Activated CD4-positive, alpha-beta T cell treated with anti-CD3 and anti-CD28 coated beads, Interleukin-2, amount 10 ng/mL, durations not matched to agents 7 days and 5 days (primary cell): ENCODE measurements around the gene NDUFB10. TPM values are rescaled to one million over a fixed set of nuclear protein-coding genes. Genes with fewer than 3 reads are reported as not detected.

Experiments used
- CTCF ChIA-PET: fragments of 350-600 bp; sonication (Branson Sonifier 250); formaldehyde crosslinking; loops from one replicate; lab custom pipeline; 2021; ENCODE audit warnings: antibody characterized with exemption; lab: Charles Lee
- POLR2A ChIA-PET: fragments of 350-600 bp; sonication (Branson Sonifier 250); formaldehyde crosslinking; loops from one replicate; lab custom pipeline; 2021; ENCODE audit warnings: antibody characterized with exemption; lab: Charles Lee
- DNase-seq: peaks from one replicate; pipeline ENCODE4 v3.0.0-alpha.2; 2020
- H3K27ac Mint-ChIP-seq: one replicate; pipeline ENCODE4 v1.8.0; 2021; ENCODE audit warnings: mild to moderate bottlenecking, moderate library complexity, mixed read lengths
- H3K27me3 Mint-ChIP-seq: one replicate; pipeline ENCODE4 v1.8.0; 2021; ENCODE audit warnings: mixed read lengths
- H3K36me3 Mint-ChIP-seq: one replicate; pipeline ENCODE4 v1.8.0; 2021; ENCODE audit warnings: low read depth, mixed read lengths
- H3K4me1 Mint-ChIP-seq: one replicate; pipeline ENCODE4 v1.8.0; 2021; ENCODE audit warnings: mixed read lengths
- H3K4me3 Mint-ChIP-seq: one replicate; pipeline ENCODE4 v1.8.0; 2021; ENCODE audit warnings: mild to moderate bottlenecking, moderate library complexity, mixed read lengths
- H3K9me3 Mint-ChIP-seq: one replicate; pipeline ENCODE4 v1.8.0; 2021; ENCODE audit warnings: mixed read lengths
- total RNA-seq, 2 experiments: library from RNA; stranded (reverse); gene quantifications; one replicate each; pipeline ENCODE4 v1.2.3, GENCODE V29; 2021

The NDUFB10 gene
- total RNA-seq, 2 experiments from 2014 or later: 103 to 125 TPM

DNA sequence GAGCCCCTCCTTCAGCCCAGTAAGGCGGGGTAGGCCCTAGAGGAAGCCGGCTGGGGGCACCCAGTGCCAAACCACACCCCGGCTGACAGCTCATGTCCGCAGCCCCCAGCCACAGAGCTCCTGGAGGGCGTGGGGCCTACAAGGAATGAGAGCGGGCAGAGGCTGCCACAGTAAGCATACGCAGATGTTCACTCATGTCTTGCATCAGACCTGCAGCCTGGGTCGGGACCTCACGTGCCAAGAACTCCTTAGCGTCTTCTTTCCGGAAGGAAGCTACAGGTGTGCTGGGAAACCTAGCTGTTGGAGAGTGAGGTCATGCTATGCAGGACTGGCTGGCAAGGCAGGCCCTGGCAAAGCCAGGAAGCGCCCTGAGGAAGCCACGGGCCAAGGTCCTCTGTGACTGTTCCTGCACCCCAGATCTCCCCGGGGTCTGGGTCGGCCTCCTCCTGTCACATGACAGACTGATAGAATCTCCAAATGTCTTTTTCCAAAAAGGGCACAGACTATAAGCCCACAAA is 48.7 kb downstream of the NDUFB10 start:
- Mint-ChIP-seq H3K27ac (peak overlapping the region; percentile 91), H3K4me3 (peak overlapping the region; percentile 81), H3K27me3 (no peaks in the 10 kb centered on the region), H3K36me3 (peaks cover 18% of the 10 kb centered on the region), H3K9me3 (no peaks in the 10 kb centered on the region), H3K4me1 (peaks cover 43% of the 10 kb centered on the region)
- ChIA-PET POLR2A (no interaction called here), CTCF (interaction anchor here (1.3 to 2.4 kb wide), 3 partner anchors 13 to 132 kb away, joined by 5 to 9 read pairs (median 5); no protein-coding TSS in a partner anchor)
- peak; percentile 30 for DNase-seq

DNA sequence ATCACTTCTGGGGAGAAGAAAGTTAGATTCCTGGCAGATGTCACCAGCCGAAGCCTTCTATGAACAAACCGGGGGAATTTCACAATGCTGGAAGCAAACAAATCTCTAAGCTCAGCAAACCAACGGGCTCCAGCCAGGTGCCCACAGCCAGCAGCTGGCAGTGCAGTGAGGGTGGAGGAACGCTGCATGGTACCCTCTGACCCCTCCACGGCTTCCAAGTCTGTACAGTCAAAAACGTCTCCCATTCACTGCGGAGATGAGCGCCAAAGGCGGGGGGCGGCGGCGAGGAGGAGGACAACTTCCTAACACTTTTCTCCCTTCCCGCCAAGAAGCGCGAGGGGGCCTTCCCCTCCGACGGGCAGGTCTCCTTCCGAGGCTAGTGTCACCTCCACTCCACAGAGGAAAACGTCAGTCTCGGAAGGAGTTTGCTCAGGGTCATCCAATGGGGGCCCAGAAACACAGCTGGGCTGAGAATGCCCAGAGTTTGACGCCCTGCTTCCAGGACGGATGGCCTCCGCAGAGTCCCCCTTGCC is 49.4 kb downstream of the NDUFB10 start:
- Mint-ChIP-seq H3K4me3 (peak overlapping the region; percentile 81), H3K27me3 (no peaks in the 10 kb centered on the region), H3K36me3 (peaks cover 18% of the 10 kb centered on the region), H3K4me1 (peaks cover 43% of the 10 kb centered on the region), H3K9me3 (no peaks in the 10 kb centered on the region), H3K27ac (peak overlapping the region; percentile 91)
- ChIA-PET CTCF (interaction anchor here (1.8 to 2.4 kb wide), 2 partner anchors 14 kb away, joined by 5 to 9 read pairs; no protein-coding TSS in a partner anchor), POLR2A (interaction anchor here (1.0 kb wide), 1 partner anchor 146 kb away, joined by 3 read pairs; no protein-coding TSS in a partner anchor)
- peak; percentile 44 for DNase-seq

DNA sequence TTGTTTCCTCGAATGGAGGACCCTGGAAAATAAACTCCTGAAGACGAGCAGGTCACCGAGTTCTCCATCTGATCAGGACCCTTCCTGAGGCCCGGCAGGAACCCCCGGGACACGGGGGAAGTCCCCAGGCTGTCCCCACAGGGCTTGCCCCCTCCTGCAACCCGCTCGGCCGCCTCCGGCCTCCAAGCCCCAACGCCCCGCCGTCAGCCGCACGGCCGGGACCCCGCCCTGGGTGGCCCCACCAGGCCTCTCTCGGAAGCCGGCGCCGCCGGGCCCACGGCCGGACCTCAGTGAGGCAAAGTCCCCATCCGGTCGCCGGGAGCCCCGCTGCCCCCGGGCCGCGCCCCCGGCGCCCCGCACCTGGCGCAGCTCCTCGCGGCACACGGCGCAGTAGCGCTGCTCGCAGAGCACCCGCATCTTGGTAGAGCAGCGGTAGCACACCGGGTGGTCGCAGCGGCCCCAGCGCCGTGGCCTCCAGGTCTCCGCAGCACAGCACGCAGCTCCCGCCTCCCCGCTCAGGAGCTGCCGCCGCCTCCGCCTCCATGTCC is 49.9 kb downstream of the NDUFB10 start:
- H3K4me1 Mint-ChIP-seq: peaks cover 39% of the 10 kb centered on the region
- H3K27ac Mint-ChIP-seq: peak overlapping the region; percentile 91
- no peaks in the 10 kb centered on the region for H3K27me3 Mint-ChIP-seq
- CTCF ChIA-PET: interaction anchor here (2.4 kb wide), 1 partner anchor 14 kb away, joined by 9 read pairs; no protein-coding TSS in a partner anchor
- no peaks in the 10 kb centered on the region for H3K9me3 Mint-ChIP-seq
- peak overlapping the region; percentile 81 for H3K4me3 Mint-ChIP-seq
- peaks cover 18% of the 10 kb centered on the region for H3K36me3 Mint-ChIP-seq
- no peak for DNase-seq
- POLR2A ChIA-PET: interaction anchor here (1.0 kb wide), 1 partner anchor 146 kb away, joined by 3 read pairs; no protein-coding TSS in a partner anchor

DNA sequence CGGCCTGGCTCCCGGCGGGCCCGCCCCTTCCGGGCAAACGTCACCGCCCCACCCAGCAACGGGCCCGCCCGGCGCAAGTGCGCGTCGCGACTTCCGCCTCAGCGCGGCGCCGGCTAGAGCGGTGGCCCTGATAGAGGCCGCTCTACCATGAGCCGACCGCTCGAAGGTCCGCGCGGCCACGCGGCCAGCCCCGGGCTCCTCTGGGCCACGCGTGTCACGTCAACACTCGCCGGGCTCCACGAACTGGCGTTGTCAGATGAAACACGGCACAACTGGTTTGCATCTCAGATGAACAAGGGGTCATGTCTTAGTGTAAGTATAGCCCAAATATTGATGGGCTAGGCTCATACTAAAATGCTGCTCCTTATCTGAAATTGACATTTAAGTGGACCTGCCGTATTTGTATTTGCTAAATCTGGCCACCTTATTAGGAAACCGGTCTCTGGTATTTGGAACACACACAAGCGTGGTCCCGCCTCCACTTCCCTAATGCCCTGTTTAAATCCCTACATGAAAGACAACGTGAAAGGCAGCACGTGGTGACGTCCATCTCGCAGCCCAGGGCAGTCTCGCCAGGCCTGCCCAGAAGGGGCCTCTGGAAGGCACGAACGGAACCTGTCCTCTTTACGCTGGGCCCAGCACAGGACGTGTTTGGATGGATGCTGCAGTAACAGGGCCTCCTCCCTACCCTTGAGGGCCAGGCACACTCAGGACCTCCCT is 50.6 kb downstream of the NDUFB10 start, which contains the start of gene ZNF598:
ZNF598 (minus strand) TSS at position 31 of the 720 bp plus-strand sequence.
- ChIA-PET POLR2A (no interaction called here), CTCF (interaction anchor here (2.4 kb wide), 1 partner anchor 15 kb away, joined by 9 read pairs; no protein-coding TSS in a partner anchor)
- peak; percentile 80 for DNase-seq
- H3K9me3 Mint-ChIP-seq: no peaks in the 10 kb centered on the region
- peaks cover 18% of the 10 kb centered on the region for H3K36me3 Mint-ChIP-seq
- peak within 1 kb of the TSS; percentile 92 for H3K4me3 Mint-ChIP-seq
- peak within 1 kb of the TSS; percentile 95 for H3K27ac Mint-ChIP-seq
- no peaks in the 10 kb centered on the region for H3K27me3 Mint-ChIP-seq
- H3K4me1 Mint-ChIP-seq: peaks cover 37% of the 10 kb centered on the region

Other genes starting within 250 kb of the NDUFB10 start
- gene NME3, start 188.0 kb upstream of the NDUFB10 start, total RNA-seq: 10 to 100 TPM; 31.3 to 47.4 TPM
- gene EME2, start 186.7 kb upstream of the NDUFB10 start, total RNA-seq: 10 to 100 TPM; 28.7 to 33.4 TPM
- 100 to 1,000 TPM in 1 of 2 experiments, 10 to 100 TPM in 1; 93.6 to 105 TPM for gene MRPS34, start 186.4 kb upstream of the NDUFB10 start, total RNA-seq
- 10 to 100 TPM; 38.0 to 42.9 TPM for gene SPSB3, start 177.0 kb upstream of the NDUFB10 start, total RNA-seq
- gene NUBP2, start 176.6 kb upstream of the NDUFB10 start, total RNA-seq: 10 to 100 TPM; 40.2 to 53.8 TPM
- gene IGFALS, start 165.8 kb upstream of the NDUFB10 start, total RNA-seq: under 1 TPM in 1 of 2 experiments, not detected in 1; 0.15 TPM
- 10 to 100 TPM; 34.9 to 45.6 TPM for gene HAGH, start 132.7 kb upstream of the NDUFB10 start, total RNA-seq
- 10 to 100 TPM; 11.3 to 12.9 TPM for gene FAHD1, start 132.3 kb upstream of the NDUFB10 start, total RNA-seq
- not detected for gene MEIOB, start 87.4 kb upstream of the NDUFB10 start, total RNA-seq
- not detected for gene HS3ST6, start 41.1 kb upstream of the NDUFB10 start, total RNA-seq
- 10 to 100 TPM; 12.8 to 13.6 TPM for gene MSRB1, start 16.3 kb upstream of the NDUFB10 start, total RNA-seq
- not detected for gene RPL3L, start 4.8 kb upstream of the NDUFB10 start, total RNA-seq
- 1,000 to 10,000 TPM; 2,564 to 2,882 TPM for gene RPS2, start 5.3 kb downstream of the NDUFB10 start, total RNA-seq
- gene RNF151, start 7.3 kb downstream of the NDUFB10 start, total RNA-seq: not detected
- gene TBL3, start 12.5 kb downstream of the NDUFB10 start, total RNA-seq: 10 to 100 TPM; 26.1 to 27.0 TPM
- under 1 TPM; 0.87 to 0.89 TPM for gene NOXO1, start 21.9 kb downstream of the NDUFB10 start, total RNA-seq
- gene GFER, start 24.7 kb downstream of the NDUFB10 start, total RNA-seq: 10 to 100 TPM; 23.8 to 25.2 TPM
- 1 to 10 TPM; 1.3 to 1.9 TPM for gene SYNGR3, start 30.4 kb downstream of the NDUFB10 start, total RNA-seq
- gene ZNF598, start 50.3 kb downstream of the NDUFB10 start, total RNA-seq: 10 to 100 TPM; 56.3 to 56.5 TPM
- under 1 TPM; 0.42 to 0.69 TPM for gene NPW, start 60.2 kb downstream of the NDUFB10 start, total RNA-seq
- 1 to 10 TPM; 1.1 to 1.4 TPM for gene NHERF2, start 67.4 kb downstream of the NDUFB10 start, total RNA-seq
- 10 to 100 TPM; 23.8 to 34.4 TPM for gene NTHL1, start 88.3 kb downstream of the NDUFB10 start, total RNA-seq
- 100 to 1,000 TPM; 112 to 115 TPM for gene TSC2, start 88.4 kb downstream of the NDUFB10 start, total RNA-seq
- gene PKD1, start 176.4 kb downstream of the NDUFB10 start, total RNA-seq: 10 to 100 TPM; 72.9 to 77.2 TPM
- under 1 TPM; 0.20 to 0.42 TPM for gene RAB26, start 189.1 kb downstream of the NDUFB10 start, total RNA-seq
- 10 to 100 TPM; 55.6 to 59.7 TPM for gene TRAF7, start 196.2 kb downstream of the NDUFB10 start, total RNA-seq
- under 1 TPM; 0.07 to 0.19 TPM for gene CASKIN1, start 237.1 kb downstream of the NDUFB10 start, total RNA-seq
- gene MLST8, start 245.9 kb downstream of the NDUFB10 start, total RNA-seq: 10 to 100 TPM; 35.9 to 36.4 TPM